A172 (cell line): ENCODE results near the gene PRSS36. TPM values are rescaled to one million over a fixed set of nuclear protein-coding genes. Genes with fewer than 3 reads are reported as not detected.
"Not testable (repeated sequence)": the region's sequence is repeated elsewhere in the genome, so short reads cannot be mapped to it uniquely, and the experiment has no call there.

Experiments
- DNase-seq: peaks from one replicate; pipeline ENCODE4 v3.0.0-alpha.2; 2015; ENCODE audit warnings: low spot score
- total RNA-seq: library from RNA; depleted of rRNA; stranded (reverse); fragments of >200 nt; shearing (Covaris generic); gene quantifications from 2 replicates; pipeline ENCODE4 v1.2.3, GENCODE V29; 2014; rRNA removed

PRSS36 gene
- 0.41 and 0.55 TPM in 2 replicates for total RNA-seq

DNA sequence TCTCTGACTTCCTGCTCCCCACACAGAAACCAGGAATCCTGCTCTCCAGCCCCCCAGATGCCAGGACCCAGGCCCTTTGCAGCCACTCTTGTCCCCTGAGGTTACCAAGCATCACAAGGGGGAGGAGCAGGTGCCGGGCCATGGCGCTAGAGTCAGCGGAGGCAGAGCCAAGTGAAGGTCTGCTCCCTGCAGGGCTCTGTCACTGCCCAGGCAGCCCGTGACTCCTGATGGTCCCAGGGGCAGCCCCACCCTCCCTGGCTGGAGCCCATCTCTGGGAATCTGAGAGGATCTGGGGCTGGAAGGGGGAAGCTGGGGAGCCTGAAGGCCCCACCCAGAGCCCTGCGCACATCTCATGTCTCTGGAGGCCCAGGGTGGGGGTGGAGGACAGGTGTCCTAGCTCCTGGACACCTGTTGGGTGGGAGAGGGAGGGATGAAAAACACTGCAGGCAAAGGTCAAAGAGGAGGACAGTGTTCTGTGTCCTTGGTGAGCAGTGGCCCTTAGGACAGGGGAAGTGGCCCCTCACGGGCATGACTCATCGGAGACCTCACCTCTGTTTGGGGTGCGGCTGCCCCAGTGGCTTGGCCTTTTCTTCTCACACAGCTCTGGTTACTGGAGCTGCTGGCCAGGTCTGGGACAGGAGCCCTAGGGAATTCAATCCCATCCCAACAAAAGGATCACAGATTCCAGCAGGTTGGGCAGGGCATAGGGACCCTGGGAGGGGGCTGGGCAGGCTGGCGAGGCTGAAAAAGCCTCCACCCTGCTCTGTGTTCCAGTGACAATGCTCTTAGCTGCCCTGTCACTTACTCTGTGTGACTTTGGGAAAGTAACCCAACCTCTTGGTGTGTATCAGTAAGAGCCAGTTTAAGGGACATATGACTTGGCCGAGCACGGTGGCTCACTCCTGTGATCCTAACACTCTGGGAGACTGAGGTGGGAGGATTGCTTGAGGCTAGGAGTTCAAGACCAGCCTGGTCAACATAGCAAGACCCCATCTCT, at the start of gene PRSS36:
TSS of gene PRSS36 (minus strand) at position 173 of the 997 bp plus-strand sequence. CDS start at position 142, 31 bp downstream.
- no peak for DNase-seq

DNA sequence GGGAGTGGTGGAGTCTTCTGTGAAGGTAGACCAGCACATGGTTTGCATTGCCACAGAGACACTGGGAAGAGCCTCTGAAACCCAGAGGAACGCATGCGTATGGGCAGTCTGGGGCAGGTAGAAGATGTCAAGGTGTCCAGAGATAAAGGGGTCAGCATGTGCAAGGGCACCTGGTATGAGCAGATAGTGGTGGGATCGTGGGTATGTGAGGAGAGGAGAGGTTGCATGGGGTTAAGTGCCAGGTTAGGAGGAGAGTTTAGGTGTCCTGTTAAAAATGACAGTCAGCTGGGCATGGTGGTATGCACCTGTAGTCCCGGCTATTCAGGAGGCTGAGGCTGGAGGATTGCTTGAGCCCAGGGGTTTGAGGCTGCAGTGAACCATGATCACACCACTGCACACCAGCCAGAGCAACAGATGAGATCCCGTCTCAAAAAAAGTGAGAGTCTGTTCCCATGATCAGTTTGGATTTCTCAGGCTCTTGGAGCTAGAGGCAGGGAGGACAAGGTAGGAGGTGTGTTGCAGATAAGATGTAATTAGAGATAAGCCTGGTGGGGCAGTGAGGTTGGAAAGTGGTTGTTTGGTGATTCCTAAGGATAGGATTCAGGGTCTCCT, 49.7 kb upstream of the PRSS36 start:
- DNase-seq, result no peak

DNA sequence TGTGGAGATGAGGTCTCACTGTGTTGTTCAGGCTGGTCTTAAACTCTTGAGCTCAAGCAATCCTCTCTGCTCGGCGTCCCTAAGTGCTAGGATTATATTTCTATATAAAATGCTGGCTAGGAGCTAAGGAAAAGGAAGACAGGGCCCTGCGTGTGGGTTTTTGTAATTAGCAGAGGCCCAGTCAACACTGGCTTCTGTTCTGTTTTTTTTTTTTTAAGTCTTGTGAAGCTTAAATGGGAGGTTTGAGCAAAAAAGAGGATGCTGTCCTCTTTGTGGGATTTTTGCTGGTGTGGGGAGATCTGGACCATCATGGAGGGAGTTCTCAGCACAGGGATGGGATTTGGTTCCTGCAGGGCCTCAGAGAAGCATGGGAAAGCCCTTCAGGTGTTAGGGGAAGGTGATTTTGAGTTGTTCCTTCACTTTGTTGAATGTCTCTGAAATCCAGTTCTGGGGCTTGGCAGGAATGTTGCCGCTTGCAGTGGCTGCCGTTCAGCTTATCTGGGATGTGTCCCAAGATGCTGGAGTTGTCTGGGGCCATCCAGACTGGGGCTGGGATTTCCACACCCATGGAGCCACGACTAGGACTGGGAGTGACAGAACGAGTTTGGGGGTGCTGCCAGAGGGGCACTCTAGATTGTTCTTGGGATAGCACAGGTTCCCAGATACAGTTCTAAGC, 48.5 kb upstream of the PRSS36 start:
- DNase-seq, result no peak

DNA sequence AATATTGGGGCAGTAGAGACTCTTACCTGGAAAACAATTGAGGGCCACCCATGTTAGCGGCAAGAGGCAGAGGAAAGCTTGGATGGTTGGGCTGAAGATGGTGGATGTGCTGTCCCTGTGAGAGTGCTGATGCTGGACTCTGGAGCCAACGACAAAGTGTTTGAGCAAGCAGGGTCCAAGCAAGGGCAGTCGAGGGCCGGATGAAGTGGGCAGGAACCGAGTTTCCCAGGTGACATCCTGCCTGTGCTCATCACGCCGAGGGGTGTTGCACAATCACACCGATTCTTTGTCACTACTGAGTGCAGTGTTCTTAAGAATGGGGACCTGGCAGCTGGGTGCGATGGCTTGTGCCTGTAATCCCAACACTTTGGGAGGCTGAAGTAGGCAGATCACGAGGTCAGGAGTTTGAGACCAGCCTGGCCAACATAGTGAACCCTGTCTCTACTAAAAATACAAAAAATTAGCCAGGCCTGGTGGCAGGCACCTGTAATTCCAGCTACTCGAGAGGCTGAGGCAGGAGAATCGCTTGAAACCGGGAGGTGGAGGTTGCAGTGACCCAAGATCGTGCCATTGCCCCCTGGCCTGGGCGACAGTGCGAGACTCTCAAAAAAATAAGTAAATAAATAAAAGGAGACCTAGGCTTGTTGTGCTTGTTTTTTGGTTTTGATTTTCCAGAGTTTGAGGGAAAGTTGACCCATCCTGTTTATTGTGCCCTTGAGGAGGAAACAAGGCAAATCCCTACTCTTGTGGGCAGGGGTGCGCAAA, 46.6 kb upstream of the PRSS36 start:
- no peak for DNase-seq

DNA sequence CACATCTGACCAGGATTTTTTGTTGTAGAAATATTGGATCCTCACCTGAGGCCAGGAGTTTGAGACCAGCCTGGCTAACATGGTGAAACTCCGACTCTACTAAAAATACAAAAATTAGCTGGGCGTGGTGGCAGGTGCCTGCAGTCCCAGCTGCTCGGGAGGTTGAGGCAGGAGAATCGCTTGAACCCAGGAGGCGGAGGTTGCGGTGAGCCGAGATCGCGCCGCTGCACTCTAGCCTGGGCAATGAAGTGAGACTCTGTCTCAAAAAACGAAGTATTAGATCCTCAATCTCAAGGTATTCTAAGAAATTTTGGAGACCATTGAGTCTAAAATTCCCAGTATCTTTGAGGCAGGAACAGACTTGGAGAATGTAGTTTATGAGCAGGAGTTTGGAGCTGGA, 46.0 kb upstream of the PRSS36 start:
- DNase-seq, result not testable (repeated sequence)

DNA sequence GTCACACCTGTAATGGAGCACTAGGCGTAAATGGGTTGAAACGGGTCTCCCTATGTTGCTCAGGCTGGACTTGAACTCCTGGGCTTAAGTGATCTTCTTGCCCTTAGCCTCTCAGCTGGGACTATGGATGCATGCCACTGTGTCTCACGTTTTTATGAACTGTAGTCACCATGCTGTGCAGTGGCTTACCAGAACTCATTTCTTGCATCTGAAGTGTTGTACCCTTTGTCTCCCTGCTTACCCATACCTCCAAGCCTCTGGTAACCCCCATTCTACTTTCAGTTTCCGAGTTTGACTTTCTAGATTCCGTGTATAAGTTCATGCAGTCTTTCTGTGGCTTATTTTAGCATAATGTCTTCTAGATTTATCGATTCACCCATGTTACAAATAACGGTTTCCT, 45.0 kb upstream of the PRSS36 start:
- no peak for DNase-seq

DNA sequence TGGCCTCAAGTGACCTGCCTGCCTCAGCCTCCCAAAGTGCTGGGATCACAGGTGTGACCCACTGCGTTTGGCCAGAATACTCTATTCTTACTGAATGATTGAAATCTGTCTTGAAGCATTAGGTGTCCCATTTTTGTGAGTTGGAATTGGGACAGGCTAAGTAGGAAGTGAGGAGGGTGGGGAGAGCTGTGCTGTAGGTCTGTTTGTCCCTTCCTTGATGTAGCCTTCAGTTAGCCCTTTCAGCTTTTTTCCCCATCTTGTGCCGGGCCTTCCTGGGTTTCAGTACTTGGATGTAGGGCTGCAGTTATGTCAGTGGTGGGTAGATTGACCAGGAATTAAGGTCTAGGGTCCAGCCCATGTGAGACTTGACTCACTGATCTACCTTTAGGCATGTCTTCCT, 44.0 kb upstream of the PRSS36 start:
- no peak for DNase-seq

DNA sequence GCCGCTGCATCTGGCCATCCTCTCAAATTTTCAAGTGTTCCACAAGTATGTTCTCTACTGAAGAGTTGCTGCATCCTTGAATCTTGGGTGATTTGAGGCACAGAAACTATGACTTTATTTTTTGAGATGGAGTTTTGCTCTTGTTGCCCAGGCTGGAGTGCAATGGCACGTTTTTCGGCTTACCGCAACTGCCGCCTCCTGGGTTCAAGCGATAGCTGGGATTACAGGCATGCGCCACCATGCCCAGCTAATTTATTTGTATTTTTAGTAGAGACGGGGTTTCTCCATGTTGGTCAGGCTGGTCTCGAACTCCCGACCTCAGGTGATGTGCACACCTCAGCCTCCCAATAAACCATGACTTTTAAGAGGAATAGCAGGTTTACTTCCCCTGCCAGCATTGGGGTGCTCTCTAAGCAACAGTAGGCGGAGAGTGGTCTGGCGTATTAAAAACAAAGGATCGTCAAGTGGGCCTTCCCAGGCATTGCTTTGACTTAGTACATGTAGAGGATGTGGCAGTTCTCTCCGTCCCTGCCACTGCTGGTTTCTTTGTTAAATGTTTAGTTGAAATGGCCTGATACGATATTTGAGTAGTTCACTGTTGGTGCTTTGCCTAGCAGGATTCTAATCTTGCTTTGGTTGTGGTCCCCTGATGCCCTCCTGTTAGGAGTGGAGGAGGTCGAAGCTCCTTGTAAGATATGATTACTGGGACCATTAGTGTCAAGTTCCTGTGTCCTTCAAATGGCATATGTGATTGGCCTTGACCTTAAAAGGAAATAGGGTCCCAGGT, 43.2 kb upstream of the PRSS36 start:
- no peak for DNase-seq

DNA sequence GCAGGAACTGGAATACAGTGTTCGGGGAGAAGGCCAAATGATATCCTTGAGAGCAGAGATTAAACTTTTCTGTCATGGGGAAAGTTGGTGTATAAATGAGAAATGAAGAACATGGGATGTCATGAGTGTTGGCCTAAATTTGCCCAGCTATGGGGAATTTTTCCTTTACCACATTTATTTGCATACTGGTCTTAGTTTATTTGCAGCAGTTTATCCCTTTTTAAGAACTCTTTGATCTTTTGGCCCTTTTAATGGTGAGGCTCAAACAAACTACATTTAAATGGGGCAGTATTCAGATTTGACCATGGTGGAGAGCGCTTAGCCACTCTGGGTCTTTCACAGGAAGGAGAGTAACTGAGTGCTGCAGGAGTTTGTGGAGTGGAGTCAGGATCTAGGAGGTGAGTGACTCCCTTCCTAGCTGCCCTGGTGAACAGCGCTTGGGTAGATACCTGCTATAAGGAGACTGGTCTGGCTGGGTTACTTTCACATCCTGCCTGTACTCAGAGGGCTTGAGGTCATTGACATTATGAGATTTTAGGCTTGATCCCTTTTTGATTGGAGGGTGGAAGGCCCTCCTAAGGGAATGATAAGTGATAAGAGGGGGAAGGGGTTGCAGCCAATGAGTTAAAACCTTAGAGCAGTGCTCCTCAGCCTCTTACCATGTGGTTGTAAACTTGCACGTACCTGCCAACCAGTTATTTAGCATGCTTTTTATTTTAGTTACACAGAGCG, 42.0 kb upstream of the PRSS36 start:
- no peak for DNase-seq

DNA sequence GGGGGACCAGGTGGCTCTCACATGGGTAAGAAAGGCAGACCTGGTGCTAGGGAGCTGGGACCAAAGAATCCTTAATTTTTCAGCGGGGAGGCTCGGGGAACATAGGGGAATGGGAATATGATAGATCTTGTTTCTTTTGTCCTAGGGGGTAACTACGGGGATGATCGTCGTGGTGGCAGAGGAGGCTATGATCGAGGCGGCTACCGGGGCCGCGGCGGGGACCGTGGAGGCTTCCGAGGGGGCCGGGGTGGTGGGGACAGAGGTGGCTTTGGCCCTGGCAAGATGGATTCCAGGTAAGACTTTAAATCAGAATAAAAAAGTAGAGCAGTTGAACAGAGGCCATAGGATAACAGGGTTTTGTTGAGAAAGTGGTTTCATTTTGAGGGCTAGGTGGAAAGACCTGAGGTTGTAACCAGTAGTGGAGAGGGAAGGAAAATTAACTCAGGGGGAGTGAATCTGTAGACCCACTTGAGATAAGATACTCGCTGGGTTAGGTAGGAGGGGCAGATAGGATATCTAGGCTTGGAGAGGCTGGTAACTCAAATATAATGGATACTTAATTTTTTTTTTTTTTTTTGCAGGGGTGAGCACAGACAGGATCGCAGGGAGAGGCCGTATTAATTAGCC, 41.1 kb upstream of the PRSS36 start:
- DNase-seq, result no peak

DNA sequence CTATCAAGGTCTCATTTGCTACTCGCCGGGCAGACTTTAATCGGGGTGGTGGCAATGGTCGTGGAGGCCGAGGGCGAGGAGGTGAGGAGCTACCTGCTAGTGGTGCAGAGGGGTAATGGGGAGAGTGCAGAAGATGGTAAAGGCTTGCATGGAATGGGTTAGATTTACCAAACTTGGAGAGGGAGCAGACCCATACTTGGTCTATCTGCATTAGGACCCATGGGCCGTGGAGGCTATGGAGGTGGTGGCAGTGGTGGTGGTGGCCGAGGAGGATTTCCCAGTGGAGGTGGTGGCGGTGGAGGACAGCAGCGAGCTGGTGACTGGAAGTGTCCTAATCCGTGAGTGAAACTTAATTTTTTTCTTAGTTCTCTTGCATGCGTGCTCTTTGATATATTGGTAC, 40.2 kb upstream of the PRSS36 start:
- no peak for DNase-seq

DNA sequence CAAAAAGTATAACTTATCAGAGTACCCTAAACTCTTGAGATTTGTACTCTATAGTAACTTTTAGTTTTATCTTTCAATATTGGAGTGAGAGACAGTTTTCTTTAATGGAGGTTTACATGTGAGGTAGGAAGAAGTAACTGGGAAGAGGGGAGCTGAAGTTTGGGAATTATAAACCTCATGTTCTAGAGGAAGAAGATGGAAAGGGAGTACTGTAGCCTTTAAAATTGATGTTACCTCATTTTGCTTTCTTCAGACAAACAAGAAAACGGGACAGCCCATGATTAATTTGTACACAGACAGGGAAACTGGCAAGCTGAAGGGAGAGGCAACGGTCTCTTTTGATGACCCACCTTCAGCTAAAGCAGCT, 39.5 kb upstream of the PRSS36 start:
- DNase-seq, result no peak

DNA sequence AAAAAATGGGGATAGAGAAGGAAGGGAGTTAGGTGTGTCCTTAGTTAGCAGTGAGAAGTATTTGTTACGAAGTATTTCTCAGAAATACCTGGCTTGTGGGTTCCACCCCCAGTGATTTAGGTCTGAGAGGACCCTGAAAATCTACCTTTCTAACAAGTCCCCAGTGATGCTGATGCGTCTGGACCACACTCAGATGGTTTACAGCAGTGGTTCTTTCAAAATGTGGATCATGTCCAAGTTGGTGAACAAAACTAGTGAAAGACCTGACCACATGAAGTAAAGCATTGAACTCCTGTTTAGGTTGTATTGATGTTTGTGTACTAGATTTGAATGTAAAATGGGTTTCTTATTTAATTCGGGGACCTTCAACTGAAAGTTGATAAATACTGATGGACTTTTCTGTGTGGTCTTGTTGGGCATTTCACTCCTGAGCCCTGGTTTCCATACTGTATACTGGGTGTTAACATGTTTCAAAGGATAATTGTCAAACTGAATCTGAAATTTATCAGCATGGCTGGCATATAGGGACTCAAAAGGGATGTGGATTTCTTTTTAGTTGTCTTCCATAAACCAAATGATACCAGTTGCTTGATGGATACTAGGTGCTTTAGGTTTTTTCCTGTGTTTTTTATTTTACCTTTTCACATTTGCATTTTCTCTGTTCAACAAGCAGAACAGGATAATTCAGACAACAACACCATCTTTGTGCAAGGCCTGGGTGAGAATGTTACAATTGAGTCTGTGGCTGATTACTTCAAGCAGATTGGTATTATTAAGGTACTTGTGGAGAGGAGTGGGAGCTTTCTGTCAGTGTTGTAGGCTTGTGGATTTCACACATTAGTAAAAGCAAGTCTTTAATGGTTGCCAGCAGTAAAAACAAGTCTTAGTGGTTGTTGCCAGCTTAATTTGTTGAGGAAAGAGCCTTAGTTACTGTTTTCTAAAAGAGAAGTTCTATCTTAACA, 38.9 kb upstream of the PRSS36 start:
- DNase-seq, result no peak

DNA sequence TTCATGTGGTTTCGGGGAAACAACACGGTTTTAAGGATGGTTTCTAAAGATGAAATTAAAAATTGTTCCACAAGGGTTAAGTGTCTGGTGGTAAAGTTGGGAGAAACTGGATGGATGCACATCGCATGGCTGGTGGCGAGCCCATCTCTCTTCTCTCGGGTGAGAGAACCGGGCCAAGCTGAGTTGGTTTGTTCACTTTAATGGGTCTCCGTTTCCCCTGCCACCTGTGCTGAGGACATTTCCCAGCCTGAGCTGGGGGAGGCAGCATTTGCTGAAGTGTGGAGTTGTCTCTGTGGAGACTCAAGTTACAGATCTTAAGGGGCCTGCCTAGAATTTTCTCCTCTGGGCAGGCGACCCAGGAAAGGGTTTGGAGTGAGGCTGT, 37.9 kb upstream of the PRSS36 start:
- no peak for DNase-seq

DNA sequence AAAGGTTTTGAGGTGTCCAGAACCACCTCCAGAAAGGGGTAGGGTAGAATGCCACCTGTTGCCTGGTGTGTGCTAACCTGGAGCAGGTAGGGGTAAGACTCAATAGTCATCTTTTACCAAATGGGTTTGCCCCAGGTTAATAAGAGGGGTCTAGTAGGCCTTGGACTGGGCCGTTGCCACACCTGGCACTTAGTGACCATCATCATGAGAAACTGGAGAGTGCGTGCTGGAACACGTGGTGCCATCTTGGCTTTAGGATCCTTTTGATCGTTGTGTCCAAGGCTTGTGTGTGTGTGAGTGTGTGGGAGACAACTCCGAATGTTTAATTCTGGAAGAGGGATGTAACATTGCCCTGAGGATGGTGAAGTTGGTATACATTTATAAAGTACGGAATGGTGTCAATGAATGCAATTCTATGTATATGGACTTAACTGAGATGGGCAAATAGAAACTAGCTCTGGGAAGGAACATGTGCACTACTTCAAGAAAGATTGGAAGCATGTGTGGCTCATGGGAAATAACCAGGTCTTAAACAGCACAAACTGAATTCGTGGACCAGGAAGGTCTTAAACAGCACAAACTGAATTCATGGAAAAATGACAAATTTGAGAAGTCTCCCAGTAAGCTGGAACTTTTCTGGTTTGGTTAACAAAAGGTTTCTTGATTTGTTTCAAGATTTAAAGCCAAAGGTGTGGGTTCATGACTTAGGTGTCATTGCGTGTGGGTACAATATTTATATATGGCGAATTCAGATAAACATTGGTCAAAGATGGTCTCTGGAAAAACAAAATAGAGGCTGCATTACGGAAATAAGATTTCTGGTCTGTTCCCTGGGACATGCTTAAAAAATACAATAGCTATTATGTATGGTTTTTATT, 37.3 kb upstream of the PRSS36 start:
- no peak for DNase-seq

DNA sequence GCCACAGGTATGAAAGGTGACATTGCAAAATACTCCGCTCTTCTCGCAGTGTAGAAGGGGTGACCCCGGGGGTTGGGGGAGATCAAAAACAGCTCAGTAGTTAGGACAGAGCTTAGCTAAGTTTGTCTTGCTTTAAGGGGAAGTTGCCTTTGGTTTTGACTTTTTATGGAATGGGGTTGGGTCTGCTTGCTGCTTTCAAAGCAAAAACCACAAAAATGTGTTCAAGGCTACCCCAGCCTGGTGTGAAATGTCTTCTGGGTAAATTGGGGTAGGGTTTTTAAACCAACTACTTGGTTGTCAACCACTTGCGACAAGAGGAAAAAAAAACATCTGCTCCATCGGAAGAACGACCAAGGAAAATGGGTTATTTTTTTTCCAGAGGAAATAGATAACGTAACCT, 36.3 kb upstream of the PRSS36 start:
- no peak for DNase-seq

DNA sequence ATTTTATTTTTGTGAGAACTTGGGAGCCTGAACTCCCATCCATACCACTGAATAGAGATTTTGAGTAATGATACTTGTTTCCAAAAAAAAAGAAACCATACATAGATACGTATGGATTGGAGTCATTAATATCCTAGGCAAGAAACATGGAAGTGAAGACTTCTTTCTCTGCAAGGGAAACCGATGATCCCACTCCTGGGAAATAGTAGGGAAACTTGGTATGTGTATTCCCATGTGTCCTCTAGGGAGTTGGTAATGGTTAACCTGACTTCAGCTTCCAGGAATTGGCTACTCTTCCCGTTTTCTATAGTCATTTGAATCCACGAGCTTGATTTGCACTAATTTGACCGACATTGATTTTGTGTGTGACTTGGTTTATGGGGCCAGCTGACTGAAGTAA, 35.5 kb upstream of the PRSS36 start:
- no peak for DNase-seq

DNA sequence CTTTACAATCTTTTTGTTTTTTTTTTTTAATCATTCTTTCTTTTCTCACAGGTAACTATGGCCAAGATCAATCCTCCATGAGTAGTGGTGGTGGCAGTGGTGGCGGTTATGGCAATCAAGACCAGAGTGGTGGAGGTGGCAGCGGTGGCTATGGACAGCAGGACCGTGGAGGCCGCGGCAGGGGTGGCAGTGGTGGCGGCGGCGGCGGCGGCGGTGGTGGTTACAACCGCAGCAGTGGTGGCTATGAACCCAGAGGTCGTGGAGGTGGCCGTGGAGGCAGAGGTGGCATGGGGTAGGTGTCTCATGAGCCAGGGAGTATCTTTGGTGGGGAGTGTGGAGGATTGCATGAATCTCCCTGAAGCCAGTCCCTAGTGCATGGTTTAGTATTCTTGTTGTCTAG, 35.0 kb upstream of the PRSS36 start:
- DNase-seq, result no peak
